K562 (cell line): ENCODE measurements around the gene PTP4A2. TPM values are rescaled to one million over a fixed set of nuclear protein-coding genes. Genes with fewer than 3 reads are reported as not detected.

Experiments
- ATAC-seq: fragments of 200-7000 bp; cut with Tn5 transposase; 3 replicates; pipeline ENCODE4 v1.9.1; 2020; ENCODE audit warnings: moderate library complexity
- BruUV-seq: library from RNA; stranded (reverse); fragments of 400-500 nt; replicated peaks from 2 replicates; lab custom pipeline; 2021; lab: Mats Ljungman, UMichigan
- CTCF ChIA-PET: fragments of 300-600 bp; formaldehyde crosslinking; extraction: SDS; loops from one replicate; lab custom pipeline; 2021; ENCODE audit warnings: low intra/inter-chr PET ratio; lab: Yijun Ruan, JAX
- POLR2A ChIA-PET: fragments of 300-600, 350-650 bp; sonication (Branson Sonifier 250); formaldehyde crosslinking; extraction: SDS; loops from one replicate; lab custom pipeline; 2021; ENCODE audit warnings: antibody characterized with exemption, inconsistent platforms; lab: Yijun Ruan, JAX
- DNase-seq, 4 experiments: peaks; one replicate each; pipeline versions ENCODE4 v3.0.0 to v3.0.0-alpha.2; 2011 to 2018; ENCODE audit warnings: low spot score in 3 of 4, mixed read lengths in 3 of 4; ENCODE audit errors: extremely low read depth in 1 of 4
- FAIRE-seq: peaks from 2 replicates; lab custom pipeline; 2011; peaks lifted over from hg19 to GRCh38; lab: Jason Lieb, UNC
- H2AFZ ChIP-seq: 2 replicates; pipeline ENCODE4 v1.6.0; 2011; ENCODE audit warnings: low read depth, low read length, control low read depth, inconsistent platforms
- H3K27ac ChIP-seq: fragments of 200-600 bp; 3 replicates; pipeline ENCODE4 v1.8.0; 2011; ENCODE audit warnings: low read depth, mild to moderate bottlenecking, control low read depth, inconsistent platforms, low read length, moderate library complexity, mixed read lengths; ENCODE audit errors: extremely low read depth
- H3K27me3 ChIP-seq, 2 experiments: fragments of 300-600 bp in 1 of 2; 2 replicates in 1 of 2; 3 replicates in 1 of 2; pipeline versions ENCODE4 v1.6.0 to v1.8.0; 2011; ENCODE audit warnings: inconsistent platforms in 2 of 2, low read length in 2 of 2, mild to moderate bottlenecking in 1 of 2, mixed read lengths in 1 of 2, moderate library complexity in 1 of 2; ENCODE audit not compliant: control insufficient read depth in 2 of 2, insufficient read depth in 2 of 2
- H3K36me3 ChIP-seq: fragments of 300-600 bp; 3 replicates; pipeline ENCODE4 v1.8.0; 2011; ENCODE audit warnings: mild to moderate bottlenecking, low read length, inconsistent platforms; ENCODE audit not compliant: control insufficient read depth, insufficient read depth
- H3K4me1 ChIP-seq, 2 experiments: fragments of 200-600 bp in 1 of 2; replicated peaks in 1 of 2; 2 replicates in 1 of 2; 3 replicates in 1 of 2; pipeline versions ENCODE4 v1.5.1 to v1.8.0; 2011; ENCODE audit warnings: inconsistent platforms in 2 of 2, low read length in 2 of 2, mild to moderate bottlenecking in 1 of 2, mixed read lengths in 1 of 2, moderate library complexity in 1 of 2; ENCODE audit not compliant: control insufficient read depth in 2 of 2, insufficient read depth in 2 of 2
- H3K4me2 ChIP-seq: 2 replicates; pipeline ENCODE4 v1.6.1; 2011; ENCODE audit warnings: low read length, control low read depth, inconsistent platforms, mixed read lengths; ENCODE audit not compliant: insufficient read depth
- H3K4me3 ChIP-seq: fragments of 200-600 bp; sonication (generic), shearing (Covaris generic); 2 replicates; pipeline ENCODE4 v1.5.1; 2016; ENCODE audit warnings: control low read depth, inconsistent platforms
- H3K79me2 ChIP-seq: fragments of 200-600 bp; 3 replicates; pipeline ENCODE4 v1.8.0; 2011; ENCODE audit warnings: low read length, inconsistent platforms; ENCODE audit not compliant: control insufficient read depth, insufficient read depth
- H3K9ac ChIP-seq, 2 experiments: 2 replicates each; pipeline versions ENCODE4 v1.6.0 to v1.6.1; 2011; ENCODE audit warnings: low read depth in 2 of 2, low read length in 2 of 2, control low read depth in 1 of 2, inconsistent platforms in 1 of 2, mild to moderate bottlenecking in 1 of 2, mixed read lengths in 1 of 2; ENCODE audit not compliant: insufficient read depth in 1 of 2
- H3K9me1 ChIP-seq: one replicate; pipeline ENCODE4 v1.6.0; 2011; ENCODE audit warnings: inconsistent platforms, mild to moderate bottlenecking, low read length, moderate library complexity; ENCODE audit not compliant: control insufficient read depth, insufficient read depth
- H3K9me3 ChIP-seq: replicated peaks from 2 replicates; pipeline ENCODE4 v1.5.1; 2011; ENCODE audit warnings: low read depth, low read length, inconsistent platforms; ENCODE audit not compliant: control insufficient read depth, insufficient read depth
- H4K20me1 ChIP-seq: replicated peaks from 2 replicates; pipeline ENCODE4 v1.6.1; 2011; ENCODE audit warnings: low read length, inconsistent platforms, mixed read lengths; ENCODE audit not compliant: control insufficient read depth, insufficient read depth
- DNMT1 ChIP-seq: fragments of 450-650 bp; IDR thresholded peaks from 2 replicates; pipeline ENCODE4 v1.6.1; 2016; ENCODE audit warnings: antibody characterized with exemption, mild to moderate bottlenecking
- FOXK2 ChIP-seq, 2 experiments: fragments of 450-650 bp; IDR thresholded peaks in 1 of 2; conservative IDR thresholded peaks in 1 of 2; 2 replicates each; pipeline ENCODE4 v1.6.1; 2016; ENCODE audit warnings: low read depth in 2 of 2, mild to moderate bottlenecking in 1 of 2
- HDGF ChIP-seq: fragments of 450-650 bp; IDR thresholded peaks from 2 replicates; pipeline ENCODE4 v1.6.1; 2016
- KHSRP ChIP-seq: fragments of 450-650 bp; IDR thresholded peaks from 2 replicates; pipeline ENCODE4 v1.6.1; 2017
- LCOR ChIP-seq: sonication (generic); formaldehyde crosslinking; IDR thresholded peaks from 2 replicates; pipeline ENCODE4 v1.8.0; 2022; ENCODE audit warnings: mild to moderate bottlenecking, missing genetic modification reagents
- PTTG1 ChIP-seq: fragments of 450-650 bp; IDR thresholded peaks from 2 replicates; pipeline ENCODE4 v1.6.1; 2016; ENCODE audit warnings: low read depth, mild to moderate bottlenecking, missing genetic modification characterization, missing compliant biosample characterization
- RBM22 ChIP-seq: fragments of 200-400 bp; formaldehyde crosslinking; IDR thresholded peaks from 2 replicates; pipeline ENCODE4 v1.6.1; 2018; ENCODE audit warnings: low read length, low read depth; ENCODE audit not compliant: poor library complexity, severe bottlenecking
- RBM34 ChIP-seq: fragments of 200-400 bp; formaldehyde crosslinking; IDR thresholded peaks from 2 replicates; pipeline ENCODE4 v1.6.1; 2018; ENCODE audit warnings: low read length, borderline replicate concordance; ENCODE audit not compliant: insufficient read depth
- SETDB1 ChIP-seq: IDR thresholded peaks from one replicate; pipeline ENCODE4 v1.6.1; 2012; ENCODE audit warnings: low read length, control low read depth, inconsistent platforms
- SUPT5H ChIP-seq: fragments of 450-650 bp; IDR thresholded peaks from 2 replicates; pipeline ENCODE4 v1.6.1; 2016
- ZNF766 ChIP-seq: fragments of 200-800 bp; sonication (Bioruptor generic); conservative IDR thresholded peaks from 2 replicates; pipeline ENCODE4 v1.6.1; 2016; ENCODE audit warnings: missing genetic modification characterization, missing compliant biosample characterization
- ZNF77 ChIP-seq: fragments of 250-450 bp; sonication (Bioruptor Pico); IDR thresholded peaks from 2 replicates; pipeline ENCODE4 v1.5.0; 2020
- WGBS: fragments of 100-300 bp; shearing (Covaris generic); methylation state at CpG from one replicate; pipeline ENCODE4 v1.1.6; 2016; ENCODE audit warnings: low coverage, mixed read lengths; ENCODE audit not compliant: insufficient coverage; ENCODE audit errors: missing lambda C conversion rate; 5-methylcytosine and 5-hydroxymethylcytosine counted together
- in situ Hi-C: fragments of 300-500 bp; cut with MboI; formaldehyde crosslinking; loops from 4 replicates; pipeline ENCODE4 v1.15.0; 2018; ENCODE audit warnings: inconsistent platforms, mixed read lengths
- intact Hi-C: fragments of 100-400 bp; cut with micrococcal nuclease; formaldehyde crosslinking; loops from 2 replicates; pipeline ENCODE4 v1.14.2; 2022
- polyA plus RNA-seq, 8 experiments: library from polyadenylated mRNA; depleted of rRNA in 4 of 8; stranded (reverse) in 5 of 8; unstranded in 3 of 8; fragments of >200 nt; fragmentation: Nextera tagmentation in 2 of 8; fragmentation: Illumina TruSeq in 1 of 8; extraction: Ambion mirVana in 2 of 8; extraction: Trizol in 1 of 8; gene quantifications; 2 replicates each; pipeline versions ENCODE4 v1.2.1 to v1.2.3, GENCODE V29; 2011 to 2014; ENCODE audit warnings: inconsistent platforms in 1 of 8, missing spikeins in 1 of 8
- total RNA-seq, 7 experiments: library from RNA; depleted of rRNA in 6 of 7; stranded (reverse); fragments of >200 nt in 6 of 7; fragmentation: Illumina TruSeq in 2 of 7; extraction: Trizol in 2 of 7; gene quantifications; 2 replicates each; pipeline versions ENCODE4 v1.2.1 to v1.2.3, GENCODE V29; 2011 to 2021; ENCODE audit warnings: low replicate concordance in 1 of 7

Gene PTP4A2
- total and polyA plus RNA-seq, 9 of the 15 experiments (the other 6 are each of a cell fraction or from before 2014, with no cell fraction given): 197 to 870 (median 480) TPM

- ChIA-PET POLR2A (interaction anchor here (1.6 to 4.7 kb wide), 2 partner anchors 10 to 13 kb away, joined by 4 to 50 read pairs; no protein-coding TSS in a partner anchor), CTCF (no interaction called here)
- in situ Hi-C loops (no loop called here), intact Hi-C loops (no loop called here)
- FAIRE-seq (no peak), ATAC-seq (no peak), DNase-seq (no peak)
- no peak overlapping the region for H3K4me2 ChIP-seq
- 93% methylated on average over 2 of the region's 2 CpGs for WGBS
- TSS peak; percentile 1 for BruUV-seq
- peaks cover 23% of the 10 kb centered on the region for H4K20me1 ChIP-seq
- H3K27ac ChIP-seq: no peak overlapping the region
- H2AFZ ChIP-seq: no peak overlapping the region
- peaks cover 21 to 24% of the 10 kb centered on the region in 2 experiments for H3K4me1 ChIP-seq
- H3K79me2 ChIP-seq: peaks cover 98% of the 10 kb centered on the region
- H3K9me3 ChIP-seq: no peaks in the 10 kb centered on the region
- H3K27me3 ChIP-seq: no peaks in the 10 kb centered on the region
- no peak overlapping the region for H3K4me3 ChIP-seq
- TF ChIP-seq KHSRP (no peak), SETDB1 (no peak), ZNF766 (no peak), ZNF77 (CRISPR knock-in tag) (no peak), RBM34 (no peak), PTTG1 (tag) (no peak), LCOR (CRISPR knock-in tag) (no peak), HDGF (no peak), SUPT5H (no peak), FOXK2 (conservative IDR thresholded peaks at IDR 0.05 in 1 of 2, IDR thresholded peaks at IDR 0.05 in 1 of 2; ENCODE audit: low read depth in 2 of 2) (no peak), RBM22 (no peak), DNMT1 (no peak)
- H3K36me3 ChIP-seq: peaks cover 76% of the 10 kb centered on the region
- no peak overlapping the region for H3K9ac ChIP-seq
- H3K9me1 ChIP-seq: no peaks in the 10 kb centered on the region
Observed at GRCh38 chr1:31920956-31921355, 17.2 kb downstream of the PTP4A2 start.
